HepG2 (cell line): ENCODE data around the gene INTS1. TPM values are rescaled to one million over a fixed set of nuclear protein-coding genes. Genes with fewer than 3 reads are reported as not detected.

ENCODE experiments used
- ETV5 ChIP-seq: IDR thresholded peaks from 2 replicates; pipeline ENCODE4 v1.6.1; 2018; ENCODE audit warnings: missing biosample characterization, missing genetic modification reagents, inconsistent platforms, borderline replicate concordance
- GATA4 ChIP-seq: sonication (generic); IDR thresholded peaks from 2 replicates; pipeline ENCODE4 v1.6.1; 2016; ENCODE audit warnings: antibody characterized with exemption, low read depth, borderline replicate concordance
- GATAD1 ChIP-seq: IDR thresholded peaks from 2 replicates; pipeline ENCODE4 v1.6.1; 2016; ENCODE audit warnings: missing genetic modification reagents, missing compliant biosample characterization
- KDM3A ChIP-seq: IDR thresholded peaks from 2 replicates; pipeline ENCODE4 v1.6.1; 2018; ENCODE audit warnings: low read depth, missing compliant biosample characterization
- MYC ChIP-seq: sonication (generic); formaldehyde crosslinking; IDR thresholded peaks from 2 replicates; pipeline ENCODE4 v1.9.0; 2021; ENCODE audit warnings: missing genetic modification reagents, borderline replicate concordance
- NONO ChIP-seq, 2 experiments: fragments of 450-650 bp in 1 of 2; sonication (generic) in 1 of 2; formaldehyde crosslinking in 1 of 2; IDR thresholded peaks in 1 of 2; conservative IDR thresholded peaks in 1 of 2; 2 replicates each; pipeline versions ENCODE4 v1.6.1 to v1.8.0; 2017 to 2022; ENCODE audit warnings: mild to moderate bottlenecking in 1 of 2, missing genetic modification reagents in 1 of 2, moderate library complexity in 1 of 2
- U2AF1 ChIP-seq: fragments of 200-400 bp; formaldehyde crosslinking; optimal IDR thresholded peaks from 2 replicates; pipeline ENCODE3; 2017; ENCODE audit warnings: mild to moderate bottlenecking, low read depth, low read length
- ZNF180 ChIP-seq: sonication (generic); formaldehyde crosslinking; IDR thresholded peaks from 2 replicates; pipeline ENCODE4 v1.4.0; 2020; ENCODE audit warnings: low read depth, missing genetic modification reagents, borderline replicate concordance
- ZNF572 ChIP-seq: sonication (generic); formaldehyde crosslinking; IDR thresholded peaks from 2 replicates; pipeline ENCODE4 v1.5.1; 2020; ENCODE audit warnings: mild to moderate bottlenecking, missing genetic modification reagents
- ZNF577 ChIP-seq: sonication (generic); formaldehyde crosslinking; IDR thresholded peaks from 2 replicates; pipeline ENCODE4 v1.4.0; 2020; ENCODE audit warnings: mild to moderate bottlenecking, low read depth, missing genetic modification reagents, borderline replicate concordance
- ZNF7 ChIP-seq: IDR thresholded peaks from 2 replicates; pipeline ENCODE4 v1.6.1; 2016; ENCODE audit warnings: missing biosample characterization, missing genetic modification reagents
- polyA plus RNA-seq, 8 experiments: library from polyadenylated mRNA; depleted of rRNA in 3 of 8; stranded (reverse) in 7 of 8; unstranded in 1 of 8; fragments of >200 nt; fragmentation: Illumina TruSeq in 4 of 8; extraction: Trizol in 4 of 8; gene quantifications; 2 replicates each; pipeline versions ENCODE4 v1.2.1 to v1.2.3, GENCODE V29; 2011 to 2016; ENCODE audit warnings: low read depth in 4 of 8, missing spikeins in 1 of 8, mixed read lengths in 1 of 8; ENCODE audit not compliant: insufficient read depth in 1 of 8
- total RNA-seq, 5 experiments: library from RNA; depleted of rRNA; stranded (reverse); fragments of >200 nt; fragmentation: Illumina TruSeq; extraction: Trizol; gene quantifications; 2 replicates each; pipeline ENCODE4 v1.2.3, GENCODE V29; 2016; ENCODE audit warnings: low read depth in 1 of 5
- TF ChIP-seq, protein P1 (sequence below): sonication (generic); formaldehyde crosslinking; IDR thresholded peaks from 2 replicates; pipeline ENCODE4 v1.4.0; 2020; ENCODE audit warnings: missing genetic modification reagents, borderline replicate concordance
- TF ChIP-seq, protein P2 (sequence below): sonication (generic); formaldehyde crosslinking; IDR thresholded peaks from 2 replicates; pipeline ENCODE4 v1.5.0; 2020; ENCODE audit warnings: mild to moderate bottlenecking, missing genetic modification reagents, moderate library complexity
- TF ChIP-seq, protein P3 (sequence below): sonication (generic); formaldehyde crosslinking; IDR thresholded peaks from 2 replicates; pipeline ENCODE4 v1.4.0; 2020; ENCODE audit warnings: missing genetic modification reagents
- TF ChIP-seq, protein P4 (sequence below): sonication (generic); formaldehyde crosslinking; IDR thresholded peaks from 2 replicates; pipeline ENCODE4 v1.4.0; 2020; ENCODE audit warnings: mild to moderate bottlenecking, missing genetic modification reagents
- TF ChIP-seq, protein P5 (sequence below): sonication (generic); formaldehyde crosslinking; IDR thresholded peaks from 2 replicates; pipeline ENCODE4 v1.4.0; 2020; ENCODE audit warnings: mild to moderate bottlenecking, low read depth, missing genetic modification reagents
- TF ChIP-seq, protein P6 (sequence below): IDR thresholded peaks from 2 replicates; pipeline ENCODE4 v1.6.1; 2012; ENCODE audit warnings: inconsistent platforms

Gene INTS1
- total and polyA plus RNA-seq, 2 of the 13 experiments (the other 11 are each of a cell fraction or from before 2014, with no cell fraction given) = 13.7 to 29.0 TPM

DNA sequence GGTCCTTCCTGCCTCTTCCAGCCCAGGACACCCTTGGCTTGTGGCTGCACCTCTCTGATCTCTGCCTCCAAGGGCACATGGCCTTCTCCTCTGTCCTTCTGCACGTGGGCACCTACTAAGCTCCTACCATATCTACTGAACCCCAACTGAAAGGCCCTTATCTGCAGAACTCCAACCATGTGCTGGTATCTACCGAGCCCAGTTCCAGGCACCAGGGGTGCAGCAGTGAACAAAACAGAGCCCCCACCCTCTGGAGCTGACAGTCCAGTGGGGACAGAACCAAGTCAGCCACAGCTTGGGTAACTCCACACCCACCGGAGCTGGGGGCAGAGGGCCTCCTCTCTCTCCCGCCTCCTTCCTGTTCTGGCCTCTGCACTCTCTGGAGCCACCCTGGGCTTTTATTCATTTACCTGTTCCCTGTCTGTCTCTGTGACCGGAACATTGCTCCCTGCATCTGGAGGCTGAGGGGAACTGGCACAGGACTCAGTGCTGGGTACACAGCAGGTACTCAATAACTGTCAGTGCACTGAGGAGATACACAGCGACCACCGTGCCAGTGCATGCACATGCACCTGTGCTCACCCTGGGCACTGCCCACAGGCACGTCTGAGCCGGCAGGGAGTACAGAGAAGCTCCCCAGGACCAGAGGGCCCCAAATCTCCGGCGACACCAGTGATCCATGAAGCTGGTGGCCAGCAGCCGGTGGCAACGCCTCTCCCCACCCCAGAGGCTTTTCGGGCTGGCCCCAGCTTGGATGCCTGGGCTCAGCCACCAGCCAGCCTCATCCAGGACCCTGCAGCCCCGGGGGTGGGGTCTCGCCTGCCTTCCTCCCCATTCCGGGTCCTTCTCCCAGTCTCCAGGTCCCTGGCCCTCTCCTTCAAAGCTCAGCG lies 46.9 kb downstream of the INTS1 start (continued):
- TF ChIP-seq ETV5 (CRISPR knock-in tag) = peak; percentile 82
- TF ChIP-seq, protein P1, sequence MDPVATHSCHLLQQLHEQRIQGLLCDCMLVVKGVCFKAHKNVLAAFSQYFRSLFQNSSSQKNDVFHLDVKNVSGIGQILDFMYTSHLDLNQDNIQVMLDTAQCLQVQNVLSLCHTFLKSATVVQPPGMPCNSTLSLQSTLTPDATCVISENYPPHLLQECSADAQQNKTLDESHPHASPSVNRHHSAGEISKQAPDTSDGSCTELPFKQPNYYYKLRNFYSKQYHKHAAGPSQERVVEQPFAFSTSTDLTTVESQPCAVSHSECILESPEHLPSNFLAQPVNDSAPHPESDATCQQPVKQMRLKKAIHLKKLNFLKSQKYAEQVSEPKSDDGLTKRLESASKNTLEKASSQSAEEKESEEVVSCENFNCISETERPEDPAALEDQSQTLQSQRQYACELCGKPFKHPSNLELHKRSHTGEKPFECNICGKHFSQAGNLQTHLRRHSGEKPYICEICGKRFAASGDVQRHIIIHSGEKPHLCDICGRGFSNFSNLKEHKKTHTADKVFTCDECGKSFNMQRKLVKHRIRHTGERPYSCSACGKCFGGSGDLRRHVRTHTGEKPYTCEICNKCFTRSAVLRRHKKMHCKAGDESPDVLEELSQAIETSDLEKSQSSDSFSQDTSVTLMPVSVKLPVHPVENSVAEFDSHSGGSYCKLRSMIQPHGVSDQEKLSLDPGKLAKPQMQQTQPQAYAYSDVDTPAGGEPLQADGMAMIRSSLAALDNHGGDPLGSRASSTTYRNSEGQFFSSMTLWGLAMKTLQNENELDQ (CRISPR knock-in tag) = no peak
- TF ChIP-seq, protein P2, sequence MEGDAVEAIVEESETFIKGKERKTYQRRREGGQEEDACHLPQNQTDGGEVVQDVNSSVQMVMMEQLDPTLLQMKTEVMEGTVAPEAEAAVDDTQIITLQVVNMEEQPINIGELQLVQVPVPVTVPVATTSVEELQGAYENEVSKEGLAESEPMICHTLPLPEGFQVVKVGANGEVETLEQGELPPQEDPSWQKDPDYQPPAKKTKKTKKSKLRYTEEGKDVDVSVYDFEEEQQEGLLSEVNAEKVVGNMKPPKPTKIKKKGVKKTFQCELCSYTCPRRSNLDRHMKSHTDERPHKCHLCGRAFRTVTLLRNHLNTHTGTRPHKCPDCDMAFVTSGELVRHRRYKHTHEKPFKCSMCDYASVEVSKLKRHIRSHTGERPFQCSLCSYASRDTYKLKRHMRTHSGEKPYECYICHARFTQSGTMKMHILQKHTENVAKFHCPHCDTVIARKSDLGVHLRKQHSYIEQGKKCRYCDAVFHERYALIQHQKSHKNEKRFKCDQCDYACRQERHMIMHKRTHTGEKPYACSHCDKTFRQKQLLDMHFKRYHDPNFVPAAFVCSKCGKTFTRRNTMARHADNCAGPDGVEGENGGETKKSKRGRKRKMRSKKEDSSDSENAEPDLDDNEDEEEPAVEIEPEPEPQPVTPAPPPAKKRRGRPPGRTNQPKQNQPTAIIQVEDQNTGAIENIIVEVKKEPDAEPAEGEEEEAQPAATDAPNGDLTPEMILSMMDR (CRISPR knock-in tag) = no peak
- no peak for TF ChIP-seq ZNF572
- TF ChIP-seq, protein P3, sequence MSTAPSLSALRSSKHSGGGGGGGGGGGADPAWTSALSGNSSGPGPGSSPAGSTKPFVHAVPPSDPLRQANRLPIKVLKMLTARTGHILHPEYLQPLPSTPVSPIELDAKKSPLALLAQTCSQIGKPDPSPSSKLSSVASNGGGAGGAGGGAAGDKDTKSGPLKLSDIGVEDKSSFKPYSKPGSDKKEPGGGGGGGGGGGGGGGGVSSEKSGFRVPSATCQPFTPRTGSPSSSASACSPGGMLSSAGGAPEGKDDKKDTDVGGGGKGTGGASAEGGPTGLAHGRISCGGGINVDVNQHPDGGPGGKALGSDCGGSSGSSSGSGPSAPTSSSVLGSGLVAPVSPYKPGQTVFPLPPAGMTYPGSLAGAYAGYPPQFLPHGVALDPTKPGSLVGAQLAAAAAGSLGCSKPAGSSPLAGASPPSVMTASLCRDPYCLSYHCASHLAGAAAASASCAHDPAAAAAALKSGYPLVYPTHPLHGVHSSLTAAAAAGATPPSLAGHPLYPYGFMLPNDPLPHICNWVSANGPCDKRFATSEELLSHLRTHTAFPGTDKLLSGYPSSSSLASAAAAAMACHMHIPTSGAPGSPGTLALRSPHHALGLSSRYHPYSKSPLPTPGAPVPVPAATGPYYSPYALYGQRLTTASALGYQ (CRISPR knock-in tag) = no peak
- no peak for TF ChIP-seq ZNF577 (CRISPR knock-in tag)
- TF ChIP-seq GATAD1 (CRISPR knock-in tag) = no peak
- TF ChIP-seq, protein P4, sequence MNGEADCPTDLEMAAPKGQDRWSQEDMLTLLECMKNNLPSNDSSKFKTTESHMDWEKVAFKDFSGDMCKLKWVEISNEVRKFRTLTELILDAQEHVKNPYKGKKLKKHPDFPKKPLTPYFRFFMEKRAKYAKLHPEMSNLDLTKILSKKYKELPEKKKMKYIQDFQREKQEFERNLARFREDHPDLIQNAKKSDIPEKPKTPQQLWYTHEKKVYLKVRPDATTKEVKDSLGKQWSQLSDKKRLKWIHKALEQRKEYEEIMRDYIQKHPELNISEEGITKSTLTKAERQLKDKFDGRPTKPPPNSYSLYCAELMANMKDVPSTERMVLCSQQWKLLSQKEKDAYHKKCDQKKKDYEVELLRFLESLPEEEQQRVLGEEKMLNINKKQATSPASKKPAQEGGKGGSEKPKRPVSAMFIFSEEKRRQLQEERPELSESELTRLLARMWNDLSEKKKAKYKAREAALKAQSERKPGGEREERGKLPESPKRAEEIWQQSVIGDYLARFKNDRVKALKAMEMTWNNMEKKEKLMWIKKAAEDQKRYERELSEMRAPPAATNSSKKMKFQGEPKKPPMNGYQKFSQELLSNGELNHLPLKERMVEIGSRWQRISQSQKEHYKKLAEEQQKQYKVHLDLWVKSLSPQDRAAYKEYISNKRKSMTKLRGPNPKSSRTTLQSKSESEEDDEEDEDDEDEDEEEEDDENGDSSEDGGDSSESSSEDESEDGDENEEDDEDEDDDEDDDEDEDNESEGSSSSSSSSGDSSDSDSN = no peak; the same call in 1 of the 2 replicates
- TF ChIP-seq U2AF1 = no peak
- TF ChIP-seq, protein P5, sequence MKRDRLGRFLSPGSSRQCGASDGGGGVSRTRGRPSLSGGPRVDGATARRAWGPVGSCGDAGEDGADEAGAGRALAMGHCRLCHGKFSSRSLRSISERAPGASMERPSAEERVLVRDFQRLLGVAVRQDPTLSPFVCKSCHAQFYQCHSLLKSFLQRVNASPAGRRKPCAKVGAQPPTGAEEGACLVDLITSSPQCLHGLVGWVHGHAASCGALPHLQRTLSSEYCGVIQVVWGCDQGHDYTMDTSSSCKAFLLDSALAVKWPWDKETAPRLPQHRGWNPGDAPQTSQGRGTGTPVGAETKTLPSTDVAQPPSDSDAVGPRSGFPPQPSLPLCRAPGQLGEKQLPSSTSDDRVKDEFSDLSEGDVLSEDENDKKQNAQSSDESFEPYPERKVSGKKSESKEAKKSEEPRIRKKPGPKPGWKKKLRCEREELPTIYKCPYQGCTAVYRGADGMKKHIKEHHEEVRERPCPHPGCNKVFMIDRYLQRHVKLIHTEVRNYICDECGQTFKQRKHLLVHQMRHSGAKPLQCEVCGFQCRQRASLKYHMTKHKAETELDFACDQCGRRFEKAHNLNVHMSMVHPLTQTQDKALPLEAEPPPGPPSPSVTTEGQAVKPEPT = 0 out of 2 replicates have a peak, but pooled peaks have one; percentile 33
- TF ChIP-seq KDM3A (CRISPR knock-in tag) = no peak
- no peak for TF ChIP-seq GATA4
- no peak for TF ChIP-seq ZNF7 (CRISPR knock-in tag)
- no peak for TF ChIP-seq NONO (IDR thresholded peaks at IDR 0.05)
- TF ChIP-seq NONO (CRISPR knock-in tag; conservative IDR thresholded peaks at IDR 0.05) = no peak
- TF ChIP-seq, protein P6, sequence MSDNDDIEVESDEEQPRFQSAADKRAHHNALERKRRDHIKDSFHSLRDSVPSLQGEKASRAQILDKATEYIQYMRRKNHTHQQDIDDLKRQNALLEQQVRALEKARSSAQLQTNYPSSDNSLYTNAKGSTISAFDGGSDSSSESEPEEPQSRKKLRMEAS = peak; percentile 35; the same call in 1 of the 2 replicates
- peak; percentile 73; the same call in 1 of the 2 replicates for TF ChIP-seq MYC (CRISPR knock-in tag)
- no peak for TF ChIP-seq ZNF180 (CRISPR knock-in tag)
